ENCODE results near the gene MUC4. TPM values are rescaled to one million over a fixed set of nuclear protein-coding genes. Genes with fewer than 3 reads are reported as not detected.

MUC4 gene
- total RNA-seq, 4 donors from 2014 or later, result not detected

GRCh38 chr3:195802795-195803194 is 8.9 kb downstream of the MUC4 start:
- TF ChIP-seq, protein P1, sequence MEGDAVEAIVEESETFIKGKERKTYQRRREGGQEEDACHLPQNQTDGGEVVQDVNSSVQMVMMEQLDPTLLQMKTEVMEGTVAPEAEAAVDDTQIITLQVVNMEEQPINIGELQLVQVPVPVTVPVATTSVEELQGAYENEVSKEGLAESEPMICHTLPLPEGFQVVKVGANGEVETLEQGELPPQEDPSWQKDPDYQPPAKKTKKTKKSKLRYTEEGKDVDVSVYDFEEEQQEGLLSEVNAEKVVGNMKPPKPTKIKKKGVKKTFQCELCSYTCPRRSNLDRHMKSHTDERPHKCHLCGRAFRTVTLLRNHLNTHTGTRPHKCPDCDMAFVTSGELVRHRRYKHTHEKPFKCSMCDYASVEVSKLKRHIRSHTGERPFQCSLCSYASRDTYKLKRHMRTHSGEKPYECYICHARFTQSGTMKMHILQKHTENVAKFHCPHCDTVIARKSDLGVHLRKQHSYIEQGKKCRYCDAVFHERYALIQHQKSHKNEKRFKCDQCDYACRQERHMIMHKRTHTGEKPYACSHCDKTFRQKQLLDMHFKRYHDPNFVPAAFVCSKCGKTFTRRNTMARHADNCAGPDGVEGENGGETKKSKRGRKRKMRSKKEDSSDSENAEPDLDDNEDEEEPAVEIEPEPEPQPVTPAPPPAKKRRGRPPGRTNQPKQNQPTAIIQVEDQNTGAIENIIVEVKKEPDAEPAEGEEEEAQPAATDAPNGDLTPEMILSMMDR (IDR thresholded peaks at IDR 0.05), result no peak
- TF ChIP-seq EP300 (IDR thresholded peaks at IDR 0.05), result no peak
- no peak for TF ChIP-seq POLR2A (IDR thresholded peaks at IDR 0.05)
- no peak for DNase-seq (ENCODE audit: low spot score in 2 of 2)
- Histone ChIP-seq H3K4me1 (peaks cover 0 to 25% (median 0%) of the 10 kb centered on the region in 4 donors), H3K36me3 (no peaks in the 10 kb centered on the region), H3K9me3 (no peaks in the 10 kb centered on the region), H3K27ac (peak overlapping the region in 1 of 4 donors; percentile 41), H3K4me3 (peak overlapping the region in 1 of 4 donors; percentile 24), H3K27me3 (peaks cover 0 to 13% of the 10 kb centered on the region in 2 donors)
- 37 to 43% methylated on average over 9 of the region's 9 CpGs for WGBS, 2 donors

GRCh38 chr3:195802261-195802701 is 9.4 kb downstream of the MUC4 start:
- no peak overlapping the region for H3K4me3 ChIP-seq
- H3K4me1 ChIP-seq, result peaks cover 0 to 25% (median 0%) of the 10 kb centered on the region in 4 donors
- TF ChIP-seq, protein P1 (IDR thresholded peaks at IDR 0.05), result no peak
- no peak for TF ChIP-seq EP300 (IDR thresholded peaks at IDR 0.05)
- TF ChIP-seq POLR2A (IDR thresholded peaks at IDR 0.05), result no peak
- no peaks in the 10 kb centered on the region for H3K9me3 ChIP-seq
- WGBS, 2 donors, result 53 to 63% methylated on average over 15 of the region's 15 CpGs
- H3K36me3 ChIP-seq, result no peaks in the 10 kb centered on the region
- no peak overlapping the region for H3K27ac ChIP-seq
- peaks cover 0 to 13% of the 10 kb centered on the region in 2 donors for H3K27me3 ChIP-seq
- DNase-seq (ENCODE audit: low spot score in 2 of 2), result no peak

DNA sequence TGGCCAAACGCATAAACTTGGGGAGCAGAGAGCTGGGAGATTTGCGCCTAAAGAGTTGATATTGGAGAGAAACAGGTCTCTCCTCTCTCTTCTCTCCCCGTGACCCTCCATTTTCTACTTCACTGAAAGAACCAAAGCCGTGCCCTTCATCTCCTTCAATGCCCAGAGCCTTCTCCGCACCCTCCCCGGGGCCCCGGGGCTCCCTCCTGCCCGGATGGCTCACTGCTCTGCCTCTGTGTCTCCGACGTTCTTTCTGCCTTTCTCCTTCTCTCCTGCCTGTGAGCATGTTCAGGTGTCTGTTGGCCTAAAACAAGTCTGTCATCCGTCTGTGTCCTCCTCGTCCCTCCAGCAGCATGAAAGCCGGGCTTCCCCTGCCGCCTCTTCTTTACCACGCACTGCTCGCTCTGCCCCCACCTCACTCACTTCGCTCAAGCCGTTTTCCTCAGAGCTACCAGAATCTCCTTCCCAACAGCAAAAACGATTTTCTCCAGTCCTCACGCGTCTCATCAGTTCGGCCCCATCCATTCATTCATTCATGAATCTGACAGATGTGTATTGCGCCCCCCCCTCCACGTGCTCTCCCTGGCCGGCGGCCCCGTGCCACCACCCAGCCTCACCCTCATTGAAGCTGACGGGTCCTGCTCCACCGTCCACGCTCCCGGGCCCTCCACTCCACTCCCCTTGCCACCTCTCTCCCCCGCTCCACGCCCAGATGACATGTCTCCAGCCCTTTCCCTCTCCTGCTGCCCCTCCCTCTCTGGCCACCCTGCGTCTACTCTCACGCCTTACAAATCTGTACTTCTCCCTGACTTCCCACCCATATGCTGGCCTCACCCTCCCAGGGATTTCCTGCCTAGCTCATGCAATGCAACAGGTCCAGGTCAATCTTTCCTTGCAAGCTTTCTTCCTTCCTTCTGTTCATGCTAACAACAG is 10.2 kb downstream of the MUC4 start:
- Histone ChIP-seq H3K9me3 (no peaks in the 10 kb centered on the region), H3K27me3 (peaks cover 0 to 13% of the 10 kb centered on the region in 2 donors), H3K36me3 (no peaks in the 10 kb centered on the region), H3K27ac (no peak overlapping the region), H3K4me1 (peaks cover 0 to 25% (median 0%) of the 10 kb centered on the region in 4 donors), H3K4me3 (no peak overlapping the region)
- TF ChIP-seq POLR2A (IDR thresholded peaks at IDR 0.05), result no peak
- TF ChIP-seq EP300 (IDR thresholded peaks at IDR 0.05), result no peak
- TF ChIP-seq, protein P1 (IDR thresholded peaks at IDR 0.05), result no peak
- no peak for DNase-seq (ENCODE audit: low spot score in 2 of 2)
- WGBS, 2 donors, result 68 to 73% methylated on average over 35 of the region's 35 CpGs

- WGBS, 2 donors, result 84% methylated on average over 6 of the region's 6 CpGs
Observed at GRCh38 chr3:195800240-195800639, 11.5 kb downstream of the MUC4 start.

More at GRCh38 chr3:195800240-195800639, 11.5 kb downstream of the MUC4 start:
- Histone ChIP-seq H3K4me3 (no peak overlapping the region), H3K4me1 (peaks cover 0 to 25% (median 0%) of the 10 kb centered on the region in 4 donors), H3K27ac (no peak overlapping the region), H3K27me3 (peaks cover 0 to 13% of the 10 kb centered on the region in 2 donors), H3K9me3 (no peaks in the 10 kb centered on the region), H3K36me3 (no peaks in the 10 kb centered on the region)
- no peak for DNase-seq (ENCODE audit: low spot score in 2 of 2)
- TF ChIP-seq EP300 (IDR thresholded peaks at IDR 0.05), result no peak
- TF ChIP-seq, protein P1 (IDR thresholded peaks at IDR 0.05), result no peak
- TF ChIP-seq POLR2A (IDR thresholded peaks at IDR 0.05), result no peak
